T-helper 1 cell (primary cell): ENCODE data around the gene FUNDC1.

Experiments used
- DNase-seq, 5 donors: peaks; one replicate each; pipeline ENCODE4 v3.0.0-alpha.2; 2012 to 2020

FUNDC1 gene

GRCh38 chrX:44474410-44474809, 68.2 kb downstream of the FUNDC1 start:
- no peak for DNase-seq
